Panc1 (cell line): ENCODE results near the gene ELAVL1.

Source experiments
- CTCF ChIP-seq: fragments of 450-650 bp; IDR thresholded peaks from 2 replicates; pipeline ENCODE4 v1.5.1; 2017; ENCODE audit warnings: mild to moderate bottlenecking
- POLR2AphosphoS5 ChIP-seq: IDR thresholded peaks from 2 replicates; pipeline ENCODE4 v1.6.1; 2012; ENCODE audit warnings: mild to moderate bottlenecking, low read depth, low read length, moderate library complexity
- SIN3A ChIP-seq: IDR thresholded peaks from 2 replicates; pipeline ENCODE4 v1.6.1; 2012; ENCODE audit warnings: low read depth, mild to moderate bottlenecking, low read length, moderate library complexity, borderline replicate concordance; ENCODE audit not compliant: insufficient read depth
- TCF7L2 ChIP-seq: IDR thresholded peaks from 2 replicates; pipeline ENCODE4 v1.6.1; 2011; ENCODE audit warnings: mild to moderate bottlenecking, low read depth, low read length, inconsistent platforms
- TF ChIP-seq, protein P1 (sequence below), 2 experiments: IDR thresholded peaks; 2 replicates each; pipeline ENCODE4 v1.6.1; 2011 to 2012; ENCODE audit warnings: low read depth in 2 of 2, control low read depth in 1 of 2, low read length in 1 of 2, mild to moderate bottlenecking in 1 of 2, moderate library complexity in 1 of 2; ENCODE audit not compliant: insufficient read depth in 1 of 2

- TF ChIP-seq CTCF (no peak), SIN3A (no peak), POLR2AphosphoS5 (no peak), TCF7L2 (no peak)
- TF ChIP-seq, protein P1, sequence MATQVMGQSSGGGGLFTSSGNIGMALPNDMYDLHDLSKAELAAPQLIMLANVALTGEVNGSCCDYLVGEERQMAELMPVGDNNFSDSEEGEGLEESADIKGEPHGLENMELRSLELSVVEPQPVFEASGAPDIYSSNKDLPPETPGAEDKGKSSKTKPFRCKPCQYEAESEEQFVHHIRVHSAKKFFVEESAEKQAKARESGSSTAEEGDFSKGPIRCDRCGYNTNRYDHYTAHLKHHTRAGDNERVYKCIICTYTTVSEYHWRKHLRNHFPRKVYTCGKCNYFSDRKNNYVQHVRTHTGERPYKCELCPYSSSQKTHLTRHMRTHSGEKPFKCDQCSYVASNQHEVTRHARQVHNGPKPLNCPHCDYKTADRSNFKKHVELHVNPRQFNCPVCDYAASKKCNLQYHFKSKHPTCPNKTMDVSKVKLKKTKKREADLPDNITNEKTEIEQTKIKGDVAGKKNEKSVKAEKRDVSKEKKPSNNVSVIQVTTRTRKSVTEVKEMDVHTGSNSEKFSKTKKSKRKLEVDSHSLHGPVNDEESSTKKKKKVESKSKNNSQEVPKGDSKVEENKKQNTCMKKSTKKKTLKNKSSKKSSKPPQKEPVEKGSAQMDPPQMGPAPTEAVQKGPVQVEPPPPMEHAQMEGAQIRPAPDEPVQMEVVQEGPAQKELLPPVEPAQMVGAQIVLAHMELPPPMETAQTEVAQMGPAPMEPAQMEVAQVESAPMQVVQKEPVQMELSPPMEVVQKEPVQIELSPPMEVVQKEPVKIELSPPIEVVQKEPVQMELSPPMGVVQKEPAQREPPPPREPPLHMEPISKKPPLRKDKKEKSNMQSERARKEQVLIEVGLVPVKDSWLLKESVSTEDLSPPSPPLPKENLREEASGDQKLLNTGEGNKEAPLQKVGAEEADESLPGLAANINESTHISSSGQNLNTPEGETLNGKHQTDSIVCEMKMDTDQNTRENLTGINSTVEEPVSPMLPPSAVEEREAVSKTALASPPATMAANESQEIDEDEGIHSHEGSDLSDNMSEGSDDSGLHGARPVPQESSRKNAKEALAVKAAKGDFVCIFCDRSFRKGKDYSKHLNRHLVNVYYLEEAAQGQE (IDR thresholded peaks at IDR 0.05; ENCODE audit: insufficient read depth in 1 of 2, low read depth in 2 of 2, low read length in 1 of 2), result no peak
These were observed 12.9 kb downstream of the ELAVL1 start for GRCh38 chr19:7992575-7992974.
